ENCODE results near the gene ADCY2.

Gene ADCY2

DNA sequence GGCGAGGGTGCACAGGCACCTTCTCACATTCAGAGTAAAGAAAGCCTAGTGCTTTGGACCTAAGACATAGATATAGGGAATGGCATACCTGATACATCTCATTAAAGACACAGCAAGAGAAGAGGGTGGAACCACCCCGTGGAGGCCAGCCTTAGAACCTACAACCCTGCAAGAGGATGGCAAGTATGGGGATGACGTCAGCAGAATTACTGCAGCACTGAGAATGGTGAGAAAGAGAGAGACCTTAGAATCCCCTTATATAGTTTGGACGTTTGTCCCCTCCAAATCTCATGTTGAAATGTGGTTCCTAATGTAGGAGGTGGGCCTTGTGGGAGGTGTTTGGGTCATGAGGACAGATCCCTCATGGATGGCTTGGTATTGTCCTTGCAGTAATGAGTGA is 28.2 kb upstream of the ADCY2 start:
- H3K4me3 ChIP-seq (ENCODE audit: low read depth, low read length): no peak overlapping the region
- TF ChIP-seq, protein P1, sequence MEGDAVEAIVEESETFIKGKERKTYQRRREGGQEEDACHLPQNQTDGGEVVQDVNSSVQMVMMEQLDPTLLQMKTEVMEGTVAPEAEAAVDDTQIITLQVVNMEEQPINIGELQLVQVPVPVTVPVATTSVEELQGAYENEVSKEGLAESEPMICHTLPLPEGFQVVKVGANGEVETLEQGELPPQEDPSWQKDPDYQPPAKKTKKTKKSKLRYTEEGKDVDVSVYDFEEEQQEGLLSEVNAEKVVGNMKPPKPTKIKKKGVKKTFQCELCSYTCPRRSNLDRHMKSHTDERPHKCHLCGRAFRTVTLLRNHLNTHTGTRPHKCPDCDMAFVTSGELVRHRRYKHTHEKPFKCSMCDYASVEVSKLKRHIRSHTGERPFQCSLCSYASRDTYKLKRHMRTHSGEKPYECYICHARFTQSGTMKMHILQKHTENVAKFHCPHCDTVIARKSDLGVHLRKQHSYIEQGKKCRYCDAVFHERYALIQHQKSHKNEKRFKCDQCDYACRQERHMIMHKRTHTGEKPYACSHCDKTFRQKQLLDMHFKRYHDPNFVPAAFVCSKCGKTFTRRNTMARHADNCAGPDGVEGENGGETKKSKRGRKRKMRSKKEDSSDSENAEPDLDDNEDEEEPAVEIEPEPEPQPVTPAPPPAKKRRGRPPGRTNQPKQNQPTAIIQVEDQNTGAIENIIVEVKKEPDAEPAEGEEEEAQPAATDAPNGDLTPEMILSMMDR (IDR thresholded peaks at IDR 0.05; ENCODE audit: control insufficient read depth, extremely low read depth, insufficient read depth): no peak
- no peak for DNase-seq (ENCODE audit: low read depth)

DNA sequence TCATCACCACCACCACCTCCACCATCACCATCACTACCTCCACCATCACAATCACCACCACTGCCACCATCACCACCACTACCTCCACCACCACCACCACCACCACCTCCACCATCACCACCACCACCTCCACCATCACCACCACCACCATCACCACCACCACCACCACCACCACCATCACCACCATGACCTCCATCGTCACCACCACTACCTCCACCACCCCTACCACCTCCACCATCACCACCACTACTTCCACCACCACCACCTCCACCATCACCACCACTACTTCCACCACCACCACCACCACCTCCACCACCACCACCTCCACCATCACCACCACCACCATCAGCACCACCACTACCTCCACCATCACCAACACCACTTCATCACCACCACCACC is 23.5 kb upstream of the ADCY2 start:
- no peak overlapping the region for H3K4me3 ChIP-seq (ENCODE audit: low read depth, low read length)
- TF ChIP-seq, protein P1 (IDR thresholded peaks at IDR 0.05; ENCODE audit: control insufficient read depth, extremely low read depth, insufficient read depth): no peak

DNA sequence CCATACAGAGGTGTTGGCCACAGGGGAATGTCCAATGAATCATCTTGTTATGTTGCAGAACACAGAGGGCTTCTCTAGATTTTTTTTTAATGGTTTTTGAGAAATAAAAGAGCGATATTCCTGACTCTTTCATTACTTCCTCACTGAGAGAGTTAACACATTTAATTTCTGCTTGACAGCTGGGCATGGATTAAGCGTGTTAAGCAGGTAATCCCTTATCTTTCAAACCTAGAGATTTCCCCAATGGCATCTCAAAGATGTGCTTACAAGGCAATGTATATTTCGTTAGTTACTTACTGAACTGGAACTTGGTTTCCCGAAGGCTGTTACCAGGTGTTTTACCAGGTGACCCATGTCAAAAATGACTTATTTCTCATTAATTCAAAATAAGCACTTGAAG is 21.8 kb upstream of the ADCY2 start:
- H3K4me3 ChIP-seq (ENCODE audit: low read depth, low read length): no peak overlapping the region
- no peak for DNase-seq (ENCODE audit: low read depth)
- TF ChIP-seq, protein P1 (IDR thresholded peaks at IDR 0.05; ENCODE audit: control insufficient read depth, extremely low read depth, insufficient read depth): no peak

More for the DNA sequence above, 23.5 kb upstream of the ADCY2 start:
- no peak for DNase-seq (ENCODE audit: low read depth)

DNA sequence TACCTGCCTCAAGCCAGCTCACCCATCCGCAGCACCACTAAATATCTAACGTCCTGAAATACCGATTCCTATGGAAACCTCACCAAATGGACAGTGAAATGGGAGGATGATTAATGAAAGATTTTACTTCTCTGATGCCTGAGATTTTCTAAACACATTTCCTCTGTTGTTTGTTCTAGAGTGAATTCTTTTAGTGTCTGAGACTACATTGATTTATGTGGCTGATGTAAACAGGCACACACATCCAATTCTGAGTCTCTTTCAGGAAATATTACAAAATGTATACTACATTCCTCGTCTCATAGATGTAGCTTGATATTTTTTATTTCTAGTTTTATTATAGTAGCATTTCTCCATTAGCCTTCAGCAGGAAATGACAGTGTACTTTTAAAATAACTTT is 20.5 kb upstream of the ADCY2 start:
- TF ChIP-seq, protein P1 (IDR thresholded peaks at IDR 0.05; ENCODE audit: control insufficient read depth, extremely low read depth, insufficient read depth): no peak

DNA sequence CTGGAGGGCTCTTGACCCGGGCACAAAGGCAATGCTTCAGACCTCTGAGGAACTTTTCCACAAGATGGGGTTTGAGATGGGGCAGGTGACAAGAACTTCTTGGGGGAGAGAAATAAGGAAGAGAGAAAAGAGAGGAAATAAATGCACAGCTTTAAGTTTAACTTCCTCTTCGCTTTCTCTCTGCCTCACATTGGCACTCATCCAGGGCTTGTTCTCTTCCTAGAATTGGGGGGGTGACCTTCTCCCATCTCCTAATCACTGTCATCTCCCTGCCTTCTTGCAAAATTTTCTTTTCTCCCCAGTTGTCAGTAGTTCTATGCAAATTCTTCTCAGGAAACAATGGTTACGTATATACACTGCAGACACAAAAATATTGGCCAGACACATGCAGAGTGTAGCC is 19.1 kb upstream of the ADCY2 start:
- TF ChIP-seq, protein P1 (IDR thresholded peaks at IDR 0.05; ENCODE audit: control insufficient read depth, extremely low read depth, insufficient read depth): no peak
- H3K4me3 ChIP-seq (ENCODE audit: low read depth, low read length): no peak overlapping the region
- DNase-seq (ENCODE audit: low read depth): no peak

More for the DNA sequence above, 20.5 kb upstream of the ADCY2 start:
- no peak overlapping the region for H3K4me3 ChIP-seq (ENCODE audit: low read depth, low read length)
- DNase-seq (ENCODE audit: low read depth): no peak

DNA sequence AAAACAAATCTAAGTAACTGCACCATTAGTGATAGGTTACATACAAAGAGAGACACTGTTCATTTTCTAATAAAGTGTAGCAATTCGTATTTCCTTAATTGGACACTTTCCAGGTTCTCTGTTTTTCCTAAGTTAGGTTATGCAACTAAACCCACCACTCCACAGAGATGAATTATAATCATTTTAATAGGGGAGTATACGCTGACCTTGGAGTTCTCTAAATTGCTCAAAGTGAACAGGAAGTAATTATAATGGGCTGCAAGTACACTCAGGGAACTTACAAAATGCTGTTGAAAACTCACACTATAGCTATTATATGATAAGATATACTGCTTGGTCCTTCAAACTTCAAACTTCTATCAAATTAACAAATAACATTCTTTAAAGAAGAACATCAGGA is 18.2 kb upstream of the ADCY2 start:
- no peak for DNase-seq (ENCODE audit: low read depth)
- no peak overlapping the region for H3K4me3 ChIP-seq (ENCODE audit: low read depth, low read length)

DNA sequence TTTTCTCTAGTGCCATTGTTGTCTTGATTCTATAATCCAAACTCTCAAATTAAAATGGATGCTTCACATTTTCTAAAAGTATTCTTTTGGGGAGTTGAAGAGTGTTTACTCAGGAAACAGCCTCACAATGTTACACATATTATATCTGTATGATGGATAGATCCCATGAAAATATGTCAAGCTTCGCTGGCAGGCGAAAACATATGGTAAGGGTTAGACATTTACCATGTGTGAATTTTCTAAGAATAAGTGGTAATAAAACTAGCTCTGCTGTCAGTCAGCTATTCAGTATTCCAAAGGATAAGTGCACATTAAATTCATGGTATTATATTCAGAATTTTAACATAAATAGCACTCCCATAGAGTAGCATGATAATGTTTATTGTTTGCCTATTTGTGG is 13.3 kb upstream of the ADCY2 start:
- no peak overlapping the region for H3K4me3 ChIP-seq (ENCODE audit: low read depth, low read length)
- no peak for DNase-seq (ENCODE audit: low read depth)
- TF ChIP-seq, protein P1 (IDR thresholded peaks at IDR 0.05; ENCODE audit: control insufficient read depth, extremely low read depth, insufficient read depth): no peak

More for the DNA sequence above, 18.2 kb upstream of the ADCY2 start:
- TF ChIP-seq, protein P1 (IDR thresholded peaks at IDR 0.05; ENCODE audit: control insufficient read depth, extremely low read depth, insufficient read depth): no peak
